GM12878 (cell line): ENCODE measurements around the gene MMD.

Source experiments
- BACH1 ChIP-seq: fragments of 450-650 bp; IDR thresholded peaks from 2 replicates; pipeline ENCODE4 v1.6.1; 2017; ENCODE audit warnings: mild to moderate bottlenecking, borderline replicate concordance
- CHD1 ChIP-seq: IDR thresholded peaks from 2 replicates; pipeline ENCODE4 v1.6.1; 2012; ENCODE audit warnings: low read depth, low read length, improper control_type of control experiment
- KDM1A ChIP-seq: fragments of 200-600 bp; sonication (generic); IDR thresholded peaks from 2 replicates; pipeline ENCODE4 v1.6.1; 2016; ENCODE audit warnings: borderline replicate concordance
- NFYB ChIP-seq: IDR thresholded peaks from 2 replicates; pipeline ENCODE4 v1.6.1; 2011; ENCODE audit warnings: low read depth, mild to moderate bottlenecking, low read length, improper control_type of control experiment, moderate library complexity; ENCODE audit not compliant: insufficient read depth
- RBBP5 ChIP-seq: fragments of 200-600 bp; sonication (generic); conservative IDR thresholded peaks from 2 replicates; pipeline ENCODE4 v1.6.1; 2016
- STAT3 ChIP-seq: IDR thresholded peaks from 2 replicates; pipeline ENCODE4 v1.6.1; 2011; ENCODE audit warnings: low read depth, low read length, improper control_type of control experiment
- TAF1 ChIP-seq: IDR thresholded peaks from 2 replicates; pipeline ENCODE4 v1.6.1; 2011; ENCODE audit warnings: mild to moderate bottlenecking, low read depth, low read length, borderline replicate concordance
- ZNF384 ChIP-seq: IDR thresholded peaks from 2 replicates; pipeline ENCODE4 v1.6.1; 2012; ENCODE audit warnings: low read depth, mild to moderate bottlenecking, low read length, improper control_type of control experiment, borderline replicate concordance
- TF ChIP-seq, protein P1 (sequence below), 3 experiments: IDR thresholded peaks in 2 of 3; conservative IDR thresholded peaks in 1 of 3; 2 replicates each; pipeline ENCODE4 v1.5.1; 2011; ENCODE audit warnings: low read depth in 3 of 3, low read length in 3 of 3, mild to moderate bottlenecking in 3 of 3, control low read depth in 2 of 3, moderate library complexity in 2 of 3, inconsistent platforms in 1 of 3, mixed read lengths in 1 of 3; ENCODE audit not compliant: control insufficient read depth in 2 of 3, insufficient read depth in 1 of 3; ENCODE audit errors: extremely low read depth in 1 of 3
- TF ChIP-seq, protein P2 (sequence below): fragments of 450-650 bp; IDR thresholded peaks from 2 replicates; pipeline ENCODE4 v1.6.1; 2018; ENCODE audit warnings: mild to moderate bottlenecking, low read depth, moderate library complexity; ENCODE audit not compliant: partially characterized antibody
- TF ChIP-seq, protein P3 (sequence below): IDR thresholded peaks from 2 replicates; pipeline ENCODE4 v1.6.1; 2012; ENCODE audit warnings: low read depth, low read length, improper control_type of control experiment

- TF ChIP-seq, protein P1, sequence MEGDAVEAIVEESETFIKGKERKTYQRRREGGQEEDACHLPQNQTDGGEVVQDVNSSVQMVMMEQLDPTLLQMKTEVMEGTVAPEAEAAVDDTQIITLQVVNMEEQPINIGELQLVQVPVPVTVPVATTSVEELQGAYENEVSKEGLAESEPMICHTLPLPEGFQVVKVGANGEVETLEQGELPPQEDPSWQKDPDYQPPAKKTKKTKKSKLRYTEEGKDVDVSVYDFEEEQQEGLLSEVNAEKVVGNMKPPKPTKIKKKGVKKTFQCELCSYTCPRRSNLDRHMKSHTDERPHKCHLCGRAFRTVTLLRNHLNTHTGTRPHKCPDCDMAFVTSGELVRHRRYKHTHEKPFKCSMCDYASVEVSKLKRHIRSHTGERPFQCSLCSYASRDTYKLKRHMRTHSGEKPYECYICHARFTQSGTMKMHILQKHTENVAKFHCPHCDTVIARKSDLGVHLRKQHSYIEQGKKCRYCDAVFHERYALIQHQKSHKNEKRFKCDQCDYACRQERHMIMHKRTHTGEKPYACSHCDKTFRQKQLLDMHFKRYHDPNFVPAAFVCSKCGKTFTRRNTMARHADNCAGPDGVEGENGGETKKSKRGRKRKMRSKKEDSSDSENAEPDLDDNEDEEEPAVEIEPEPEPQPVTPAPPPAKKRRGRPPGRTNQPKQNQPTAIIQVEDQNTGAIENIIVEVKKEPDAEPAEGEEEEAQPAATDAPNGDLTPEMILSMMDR (IDR thresholded peaks at IDR 0.05 in 2 of 3, conservative IDR thresholded peaks at IDR 0.05 in 1 of 3; ENCODE audit: control insufficient read depth in 2 of 3, extremely low read depth in 1 of 3, insufficient read depth in 1 of 3, low read depth in 3 of 3, low read length in 3 of 3): no peak
- TF ChIP-seq NFYB (no peak), TAF1 (no peak), CHD1 (no peak), ZNF384 (no peak), STAT3 (no peak), RBBP5 (no peak), BACH1 (no peak), KDM1A (no peak)
- TF ChIP-seq, protein P2, sequence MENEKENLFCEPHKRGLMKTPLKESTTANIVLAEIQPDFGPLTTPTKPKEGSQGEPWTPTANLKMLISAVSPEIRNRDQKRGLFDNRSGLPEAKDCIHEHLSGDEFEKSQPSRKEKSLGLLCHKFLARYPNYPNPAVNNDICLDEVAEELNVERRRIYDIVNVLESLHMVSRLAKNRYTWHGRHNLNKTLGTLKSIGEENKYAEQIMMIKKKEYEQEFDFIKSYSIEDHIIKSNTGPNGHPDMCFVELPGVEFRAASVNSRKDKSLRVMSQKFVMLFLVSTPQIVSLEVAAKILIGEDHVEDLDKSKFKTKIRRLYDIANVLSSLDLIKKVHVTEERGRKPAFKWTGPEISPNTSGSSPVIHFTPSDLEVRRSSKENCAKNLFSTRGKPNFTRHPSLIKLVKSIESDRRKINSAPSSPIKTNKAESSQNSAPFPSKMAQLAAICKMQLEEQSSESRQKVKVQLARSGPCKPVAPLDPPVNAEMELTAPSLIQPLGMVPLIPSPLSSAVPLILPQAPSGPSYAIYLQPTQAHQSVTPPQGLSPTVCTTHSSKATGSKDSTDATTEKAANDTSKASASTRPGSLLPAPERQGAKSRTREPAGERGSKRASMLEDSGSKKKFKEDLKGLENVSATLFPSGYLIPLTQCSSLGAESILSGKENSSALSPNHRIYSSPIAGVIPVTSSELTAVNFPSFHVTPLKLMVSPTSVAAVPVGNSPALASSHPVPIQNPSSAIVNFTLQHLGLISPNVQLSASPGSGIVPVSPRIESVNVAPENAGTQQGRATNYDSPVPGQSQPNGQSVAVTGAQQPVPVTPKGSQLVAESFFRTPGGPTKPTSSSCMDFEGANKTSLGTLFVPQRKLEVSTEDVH: no peak
- TF ChIP-seq, protein P3, sequence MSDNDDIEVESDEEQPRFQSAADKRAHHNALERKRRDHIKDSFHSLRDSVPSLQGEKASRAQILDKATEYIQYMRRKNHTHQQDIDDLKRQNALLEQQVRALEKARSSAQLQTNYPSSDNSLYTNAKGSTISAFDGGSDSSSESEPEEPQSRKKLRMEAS: no peak
Measured at GRCh38 chr17:55442953-55443683, 21.5 kb upstream of the MMD start.
